Neural cell (in vitro differentiated cells): ENCODE measurements around the gene ITGAL. TPM values are rescaled to one million over a fixed set of nuclear protein-coding genes. Genes with fewer than 3 reads are reported as not detected.

Source experiments
- H2AFZ ChIP-seq: fragments of 200-600, 300-800 bp; sonication (generic), shearing (Covaris generic); 2 replicates; pipeline ENCODE4 v1.6.0; 2014; ENCODE audit warnings: low read depth, mild to moderate bottlenecking, antibody characterized with exemption, low read length, moderate library complexity
- H3F3A ChIP-seq: fragments of 200-600 bp; shearing (Covaris generic); 2 replicates; pipeline ENCODE4 v1.6.1; 2016; ENCODE audit warnings: mild to moderate bottlenecking, moderate library complexity, mixed read lengths, antibody characterized with exemption, low read length; ENCODE audit not compliant: insufficient read depth, poor library complexity, severe bottlenecking
- H3K27ac ChIP-seq: fragments of 200-600, 300-800 bp; sonication (generic), shearing (Covaris generic); 2 replicates; pipeline ENCODE4 v1.5.1; 2014; ENCODE audit warnings: mild to moderate bottlenecking, low read length, moderate library complexity
- H3K27me3 ChIP-seq: fragments of 300-800, 200-600 bp; sonication (generic), shearing (Covaris generic); 2 replicates; pipeline ENCODE4 v1.6.0; 2014; ENCODE audit warnings: mild to moderate bottlenecking, low read depth, low read length, moderate library complexity; ENCODE audit not compliant: insufficient read depth
- H3K36me3 ChIP-seq: fragments of 300-800, 200-600 bp; sonication (generic), shearing (Covaris generic); 2 replicates; pipeline ENCODE4 v1.5.1; 2014; ENCODE audit warnings: mild to moderate bottlenecking, antibody characterized with exemption, low read length, moderate library complexity; ENCODE audit not compliant: insufficient read depth
- H3K4me2 ChIP-seq: fragments of 300-800, 200-600 bp; sonication (generic), shearing (Covaris generic); 2 replicates; pipeline ENCODE4 v1.6.0; 2014; ENCODE audit warnings: mild to moderate bottlenecking, low read length
- H3K4me3 ChIP-seq: fragments of 300-800, 200-600 bp; sonication (generic), shearing (Covaris generic); 2 replicates; pipeline ENCODE4 v1.5.1; 2014; ENCODE audit warnings: mild to moderate bottlenecking, low read length, moderate library complexity
- H3K79me2 ChIP-seq: fragments of 200-600 bp; shearing (Covaris generic); replicated peaks from 2 replicates; pipeline ENCODE4 v1.6.0; 2014; ENCODE audit warnings: mild to moderate bottlenecking, low read length, moderate library complexity; ENCODE audit not compliant: insufficient read depth
- H3K9ac ChIP-seq: fragments of 300-800, 200-600 bp; sonication (generic), shearing (Covaris generic); 2 replicates; pipeline ENCODE4 v1.6.1; 2016; ENCODE audit warnings: mild to moderate bottlenecking, low read length, mixed read lengths
- H3K9me2 ChIP-seq: fragments of 200-600 bp; shearing (Covaris generic); 2 replicates; pipeline ENCODE4 v1.6.1; 2016; ENCODE audit warnings: mild to moderate bottlenecking, low read length, mixed read lengths; ENCODE audit not compliant: insufficient read depth
- H3K9me3 ChIP-seq: fragments of 200-600, 300-800 bp; sonication (generic), shearing (Covaris generic); 2 replicates; pipeline ENCODE4 v1.6.1; 2016; ENCODE audit warnings: mild to moderate bottlenecking, mixed run types, low read length, moderate library complexity, mixed read lengths
- H4K20me1 ChIP-seq: fragments of 200-600 bp; shearing (Covaris generic); 2 replicates; pipeline ENCODE4 v1.6.1; 2016; ENCODE audit warnings: mild to moderate bottlenecking, mixed run types; ENCODE audit not compliant: insufficient read depth
- EP300 ChIP-seq: fragments of 450-650 bp; conservative IDR thresholded peaks from 2 replicates; pipeline ENCODE4 v1.6.1; 2014; ENCODE audit warnings: antibody characterized with exemption, mild to moderate bottlenecking, moderate library complexity; ENCODE audit not compliant: poor library complexity, severe bottlenecking
- EZH2 ChIP-seq: fragments of 200-600, 300-800 bp; shearing (Covaris generic), sonication (generic); IDR thresholded peaks from 2 replicates; pipeline ENCODE4 v1.6.1; 2014; ENCODE audit warnings: antibody characterized with exemption, low read length, borderline replicate concordance, mild to moderate bottlenecking; ENCODE audit not compliant: insufficient read depth, poor library complexity, severe bottlenecking
- MXI1 ChIP-seq: fragments of 450-650 bp; conservative IDR thresholded peaks from 2 replicates; pipeline ENCODE4 v1.6.1; 2014; ENCODE audit warnings: antibody characterized with exemption, mild to moderate bottlenecking; ENCODE audit not compliant: poor library complexity, severe bottlenecking
- POLR2AphosphoS5 ChIP-seq: IDR thresholded peaks from 2 replicates; pipeline ENCODE4 v1.6.1; 2012
- RAD21 ChIP-seq: fragments of 450-650 bp; conservative IDR thresholded peaks from 2 replicates; pipeline ENCODE4 v1.6.1; 2014; ENCODE audit warnings: antibody characterized with exemption, mild to moderate bottlenecking, moderate library complexity
- REST ChIP-seq: IDR thresholded peaks from 2 replicates; pipeline ENCODE4 v1.6.1; 2012; ENCODE audit warnings: borderline replicate concordance
- SMC3 ChIP-seq: fragments of 450-650 bp; conservative IDR thresholded peaks from 2 replicates; pipeline ENCODE4 v1.6.1; 2014; ENCODE audit warnings: antibody characterized with exemption, mild to moderate bottlenecking, moderate library complexity; ENCODE audit not compliant: poor library complexity
- TAF1 ChIP-seq: IDR thresholded peaks from 2 replicates; pipeline ENCODE4 v1.6.1; 2012; ENCODE audit warnings: low read depth
- polyA minus RNA-seq: library from RNA; depleted of rRNA, polyadenylated mRNA; stranded (reverse); fragments of >200 nt; gene quantifications from 2 replicates; pipeline ENCODE4 v1.2.3, GENCODE V29; 2014
- polyA plus RNA-seq: library from polyadenylated mRNA; depleted of rRNA; stranded (reverse); fragments of >200 nt; gene quantifications from 2 replicates; pipeline ENCODE4 v1.2.3, GENCODE V29; 2014
- TF ChIP-seq, protein P1 (sequence below): fragments of 450-650 bp; IDR thresholded peaks from 2 replicates; pipeline ENCODE4 v1.5.1; 2014; ENCODE audit warnings: antibody characterized with exemption, mild to moderate bottlenecking, moderate library complexity; ENCODE audit not compliant: poor library complexity, severe bottlenecking

ITGAL gene
- polyA plus RNA-seq (not detected in 2 replicates), polyA minus RNA-seq (not detected in 2 replicates)

DNA sequence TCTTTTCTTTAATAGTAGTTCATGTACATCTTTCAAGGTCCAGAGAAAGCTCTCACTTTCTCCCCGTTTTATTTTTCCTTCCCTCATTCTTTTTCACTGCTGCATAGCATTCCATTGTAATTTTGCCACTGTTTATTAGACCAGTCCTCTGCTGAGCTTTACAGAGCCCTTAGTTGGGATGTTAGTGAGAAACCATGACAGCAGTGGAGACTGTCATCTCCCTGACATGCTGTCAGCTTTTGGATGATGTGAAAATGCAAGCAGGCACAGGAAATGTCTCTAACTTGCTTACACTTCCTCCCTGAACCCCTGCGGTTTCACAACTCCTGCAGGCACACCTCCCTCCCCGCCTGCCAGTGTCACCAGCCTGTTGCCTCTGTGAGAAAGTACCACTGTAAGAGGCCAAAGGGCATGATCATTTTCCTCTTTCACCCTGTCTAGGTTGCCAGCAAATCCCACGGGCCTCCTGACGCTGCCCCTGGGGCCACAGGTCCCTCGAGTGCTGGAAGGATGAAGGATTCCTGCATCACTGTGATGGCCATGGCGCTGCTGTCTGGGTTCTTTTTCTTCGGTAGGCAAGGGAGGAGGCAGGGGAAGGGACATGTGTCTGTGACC, at the start of gene ITGAL:
ITGAL (plus strand) TSS at position 415 of the 615 bp plus-strand sequence; CDS start at position 511, 96 bp downstream.
- no peak within 1 kb of the TSS for H3K4me3 ChIP-seq
- H3K9ac ChIP-seq: no peak within 1 kb of the TSS
- no peaks in the 10 kb centered on the region for H3K36me3 ChIP-seq
- no peak within 1 kb of the TSS for H3K27ac ChIP-seq
- H2AFZ ChIP-seq: no peak within 1 kb of the TSS
- H4K20me1 ChIP-seq: no peaks in the 10 kb centered on the region
- TF ChIP-seq EP300 (no peak), RAD21 (no peak), POLR2AphosphoS5 (no peak), SMC3 (no peak), MXI1 (no peak), REST (no peak), TAF1 (no peak), EZH2 (no peak)
- TF ChIP-seq, protein P1, sequence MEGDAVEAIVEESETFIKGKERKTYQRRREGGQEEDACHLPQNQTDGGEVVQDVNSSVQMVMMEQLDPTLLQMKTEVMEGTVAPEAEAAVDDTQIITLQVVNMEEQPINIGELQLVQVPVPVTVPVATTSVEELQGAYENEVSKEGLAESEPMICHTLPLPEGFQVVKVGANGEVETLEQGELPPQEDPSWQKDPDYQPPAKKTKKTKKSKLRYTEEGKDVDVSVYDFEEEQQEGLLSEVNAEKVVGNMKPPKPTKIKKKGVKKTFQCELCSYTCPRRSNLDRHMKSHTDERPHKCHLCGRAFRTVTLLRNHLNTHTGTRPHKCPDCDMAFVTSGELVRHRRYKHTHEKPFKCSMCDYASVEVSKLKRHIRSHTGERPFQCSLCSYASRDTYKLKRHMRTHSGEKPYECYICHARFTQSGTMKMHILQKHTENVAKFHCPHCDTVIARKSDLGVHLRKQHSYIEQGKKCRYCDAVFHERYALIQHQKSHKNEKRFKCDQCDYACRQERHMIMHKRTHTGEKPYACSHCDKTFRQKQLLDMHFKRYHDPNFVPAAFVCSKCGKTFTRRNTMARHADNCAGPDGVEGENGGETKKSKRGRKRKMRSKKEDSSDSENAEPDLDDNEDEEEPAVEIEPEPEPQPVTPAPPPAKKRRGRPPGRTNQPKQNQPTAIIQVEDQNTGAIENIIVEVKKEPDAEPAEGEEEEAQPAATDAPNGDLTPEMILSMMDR: no peak
- H3K9me2 ChIP-seq: no peaks in the 10 kb centered on the region
- no peaks in the 10 kb centered on the region for H3K79me2 ChIP-seq
- no peak within 1 kb of the TSS for H3K4me2 ChIP-seq
- no peaks in the 10 kb centered on the region for H3F3A ChIP-seq
- H3K27me3 ChIP-seq: no peaks in the 10 kb centered on the region
- no peaks in the 10 kb centered on the region for H3K9me3 ChIP-seq

- Histone ChIP-seq H3K79me2 (no peaks in the 10 kb centered on the region), H3K9me2 (no peaks in the 10 kb centered on the region), H2AFZ (no peak overlapping the region), H3K36me3 (no peaks in the 10 kb centered on the region), H3K9ac (no peak overlapping the region), H3K27me3 (no peaks in the 10 kb centered on the region), H3K4me2 (no peak overlapping the region), H3F3A (no peaks in the 10 kb centered on the region), H3K27ac (no peak overlapping the region), H3K9me3 (no peaks in the 10 kb centered on the region), H3K4me3 (no peak overlapping the region), H4K20me1 (no peaks in the 10 kb centered on the region)
- TF ChIP-seq REST (no peak), TAF1 (no peak), SMC3 (no peak), RAD21 (no peak)
Observed at GRCh38 chr16:30428055-30428454, 44.5 kb upstream of the ITGAL start.
